Measurements from ENCODE around the gene GMPR.
"Not testable (repeated sequence)": the region's sequence is repeated elsewhere in the genome, so short reads cannot be mapped to it uniquely, and the experiment has no call there.

GMPR gene

GRCh38 chr6:16256781-16257180 lies 18.4 kb downstream of the GMPR start:
- TF ChIP-seq CTCF (IDR thresholded peaks at IDR 0.05; ENCODE audit: insufficient read depth, low read depth, low read length, missing control alignments), result no peak
- DNase-seq (ENCODE audit: low read depth), result no peak

GRCh38 chr6:16257999-16258708 lies 19.8 kb downstream of the GMPR start:
- TF ChIP-seq CTCF (IDR thresholded peaks at IDR 0.05; ENCODE audit: insufficient read depth, low read depth, low read length, missing control alignments), result no peak
- H3K4me3 ChIP-seq (ENCODE audit: low read depth, low read length), result no peak overlapping the region
- no peak for DNase-seq (ENCODE audit: low read depth)

More at GRCh38 chr6:16256781-16257180, 18.4 kb downstream of the GMPR start:
- no peak overlapping the region for H3K4me3 ChIP-seq (ENCODE audit: low read depth, low read length)

GRCh38 chr6:16258709-16259075 lies 20.3 kb downstream of the GMPR start:
- TF ChIP-seq CTCF (IDR thresholded peaks at IDR 0.05; ENCODE audit: insufficient read depth, low read depth, low read length, missing control alignments), result no peak
- H3K4me3 ChIP-seq (ENCODE audit: low read depth, low read length), result no peak overlapping the region
- no peak for DNase-seq (ENCODE audit: low read depth)

GRCh38 chr6:16259604-16260003 lies 21.2 kb downstream of the GMPR start:
- not testable (repeated sequence) for H3K4me3 ChIP-seq (ENCODE audit: low read depth, low read length); DNase-seq (ENCODE audit: low read depth)

- not testable (repeated sequence) for DNase-seq (ENCODE audit: low read depth); H3K4me3 ChIP-seq (ENCODE audit: low read depth, low read length)
Observed at GRCh38 chr6:16260602-16261001, 22.2 kb downstream of the GMPR start.

- DNase-seq (ENCODE audit: low read depth); H3K4me3 ChIP-seq (ENCODE audit: low read depth, low read length): not testable (repeated sequence)
Observed at GRCh38 chr6:16262773-16263172, 24.4 kb downstream of the GMPR start.

GRCh38 chr6:16263464-16264099 lies 25.2 kb downstream of the GMPR start:
- not testable (repeated sequence) for DNase-seq (ENCODE audit: low read depth); H3K4me3 ChIP-seq (ENCODE audit: low read depth, low read length)

GRCh38 chr6:16264785-16265184 lies 26.4 kb downstream of the GMPR start:
- no peak for DNase-seq (ENCODE audit: low read depth)
- H3K4me3 ChIP-seq (ENCODE audit: low read depth, low read length), result no peak overlapping the region
- no peak for TF ChIP-seq CTCF (IDR thresholded peaks at IDR 0.05; ENCODE audit: insufficient read depth, low read depth, low read length, missing control alignments)
